RWPE2 (cell line): ENCODE measurements around the gene SIGLEC1.

ENCODE experiments used
- ATAC-seq: fragments of 200-7000 bp; cut with Tn5 transposase; 3 replicates; pipeline ENCODE4 v1.9.1; 2021; ENCODE audit warnings: low read depth
- DNase-seq: peaks from one replicate; pipeline ENCODE4 v3.0.0-alpha.2; 2020; ENCODE audit warnings: low spot score
- H3K27ac ChIP-seq: fragments of 450-650 bp; 2 replicates; pipeline ENCODE4 v1.5.1; 2017; ENCODE audit warnings: mild to moderate bottlenecking; ENCODE audit not compliant: poor library complexity, severe bottlenecking
- H3K27me3 ChIP-seq: fragments of 250-450 bp; sonication (Bioruptor Pico); 2 replicates; pipeline ENCODE4 v1.5.1; 2021; ENCODE audit warnings: mild to moderate bottlenecking, moderate library complexity; ENCODE audit not compliant: insufficient read depth, poor library complexity, severe bottlenecking
- H3K36me3 ChIP-seq: fragments of 250-450 bp; sonication (Bioruptor Pico); 2 replicates; pipeline ENCODE4 v1.5.1; 2020; ENCODE audit warnings: low read depth, mild to moderate bottlenecking, moderate library complexity
- H3K4me1 ChIP-seq: fragments of 250-450 bp; sonication (Bioruptor Pico); 2 replicates; pipeline ENCODE4 v1.5.1; 2021; ENCODE audit warnings: mild to moderate bottlenecking, moderate library complexity; ENCODE audit not compliant: insufficient read depth, poor library complexity, severe bottlenecking
- H3K4me3 ChIP-seq: fragments of 250-450 bp; sonication (Bioruptor Pico); 2 replicates; pipeline ENCODE4 v1.5.1; 2021; ENCODE audit warnings: mild to moderate bottlenecking, moderate library complexity; ENCODE audit not compliant: severe bottlenecking
- H3K9me3 ChIP-seq: fragments of 250-450 bp; sonication (Bioruptor Pico); 2 replicates; pipeline ENCODE4 v1.5.1; 2021; ENCODE audit warnings: mild to moderate bottlenecking, moderate library complexity; ENCODE audit not compliant: severe bottlenecking
- CTCF ChIP-seq: fragments of 450-650 bp; IDR thresholded peaks from one replicate; pipeline ENCODE4 v1.5.1; 2017; ENCODE audit warnings: mild to moderate bottlenecking, moderate library complexity; ENCODE audit not compliant: poor library complexity, severe bottlenecking

SIGLEC1 gene

DNA sequence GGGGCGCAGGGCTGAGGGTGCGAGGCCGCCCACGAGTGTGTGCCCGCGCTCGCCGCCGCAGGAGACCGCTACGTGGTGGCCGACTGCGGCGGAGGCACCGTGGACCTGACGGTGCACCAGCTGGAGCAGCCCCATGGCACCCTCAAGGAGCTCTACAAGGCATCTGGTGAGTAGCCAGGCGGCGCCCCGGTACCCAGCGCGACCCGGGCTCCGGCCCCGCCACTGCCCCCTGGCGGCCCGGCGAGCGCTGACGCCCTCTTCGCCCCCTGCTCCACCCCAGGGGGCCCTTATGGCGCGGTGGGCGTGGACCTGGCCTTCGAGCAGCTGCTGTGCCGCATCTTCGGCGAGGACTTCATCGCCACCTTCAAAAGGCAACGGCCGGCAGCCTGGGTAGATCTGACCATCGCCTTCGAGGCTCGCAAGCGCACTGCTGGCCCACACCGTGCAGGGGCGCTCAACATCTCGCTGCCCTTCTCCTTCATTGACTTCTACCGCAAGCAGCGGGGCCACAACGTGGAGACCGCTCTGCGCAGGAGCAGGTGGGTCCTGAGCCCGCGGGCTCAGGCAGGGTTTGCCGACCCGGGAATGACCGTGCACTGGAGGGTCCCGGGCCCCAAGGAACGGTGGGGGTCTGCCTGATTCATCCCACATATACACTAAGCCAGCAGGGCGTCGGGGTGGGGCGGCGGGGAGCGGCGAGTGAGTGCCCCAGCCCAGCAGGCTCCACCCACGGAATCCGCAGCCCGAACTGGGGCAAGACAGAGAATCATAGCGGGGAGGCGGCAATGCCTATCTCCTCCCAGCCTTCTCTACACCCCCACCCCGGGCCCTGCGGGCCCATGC is 37.5 kb upstream of the SIGLEC1 start:
- DNase-seq, result no peak
- Histone ChIP-seq H3K4me1 (no peaks in the 10 kb centered on the region), H3K9me3 (no peaks in the 10 kb centered on the region), H3K4me3 (peak overlapping the region; percentile 15), H3K36me3 (no peaks in the 10 kb centered on the region), H3K27ac (no peak overlapping the region), H3K27me3 (peaks cover 23% of the 10 kb centered on the region)
- ATAC-seq, result peak; percentile 44
- TF ChIP-seq CTCF, result peak; percentile 92

GRCh38 chr20:3749087-3749688 is 36.8 kb upstream of the SIGLEC1 start:
- ATAC-seq, result no peak
- DNase-seq, result no peak

DNA sequence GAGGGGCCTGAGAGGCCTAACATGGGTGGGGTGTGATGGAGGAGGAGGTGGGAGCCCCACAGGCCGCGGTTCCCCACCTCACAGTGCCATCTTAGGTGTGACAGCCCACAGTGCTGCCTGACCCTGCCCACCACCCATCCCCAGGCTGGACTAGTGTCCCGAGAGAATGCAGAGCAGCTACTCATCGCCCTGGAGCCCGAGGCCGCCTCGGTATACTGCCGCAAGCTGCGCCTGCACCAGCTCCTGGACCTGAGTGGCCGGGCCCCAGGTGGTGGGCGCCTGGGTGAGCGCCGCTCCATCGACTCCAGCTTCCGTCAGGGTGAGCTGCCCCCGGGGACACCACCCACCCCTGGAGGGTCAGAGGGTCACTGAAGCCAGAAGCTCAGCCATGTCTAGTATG is 35.7 kb upstream of the SIGLEC1 start:
- ATAC-seq, result no peak
- no peak for TF ChIP-seq CTCF
- Histone ChIP-seq H3K4me3 (no peak overlapping the region), H3K4me1 (no peaks in the 10 kb centered on the region), H3K9me3 (no peaks in the 10 kb centered on the region), H3K36me3 (no peaks in the 10 kb centered on the region), H3K27me3 (peaks cover 23% of the 10 kb centered on the region), H3K27ac (no peak overlapping the region)
- DNase-seq, result no peak

More at GRCh38 chr20:3749087-3749688, 36.8 kb upstream of the SIGLEC1 start:
- no peaks in the 10 kb centered on the region for H3K9me3 ChIP-seq
- H3K4me3 ChIP-seq, result peak overlapping the region; percentile 15
- no peaks in the 10 kb centered on the region for H3K4me1 ChIP-seq
- no peak overlapping the region for H3K27ac ChIP-seq
- no peaks in the 10 kb centered on the region for H3K36me3 ChIP-seq
- peaks cover 23% of the 10 kb centered on the region for H3K27me3 ChIP-seq
- no peak for TF ChIP-seq CTCF

DNA sequence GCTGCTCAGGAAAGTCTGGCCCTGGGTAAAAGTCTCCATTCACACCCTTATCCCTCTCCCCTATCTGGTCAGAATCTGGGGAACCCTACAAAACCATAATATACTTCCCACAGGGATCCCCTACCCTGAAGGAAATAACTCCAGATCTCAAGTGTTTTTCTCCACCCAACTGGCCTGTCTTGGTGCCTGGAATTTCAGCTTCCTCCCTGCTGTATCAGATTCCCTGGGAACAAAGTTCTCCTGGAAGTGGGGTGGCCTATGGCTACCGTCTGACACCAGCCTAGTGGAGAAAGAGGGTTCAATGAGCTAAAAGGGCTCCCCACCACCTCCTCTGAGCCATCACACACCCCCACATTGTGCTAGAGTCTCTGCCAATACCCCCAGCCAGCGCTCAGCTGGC is 35.1 kb upstream of the SIGLEC1 start:
- no peak for TF ChIP-seq CTCF
- no peak for DNase-seq
- ATAC-seq, result no peak
- Histone ChIP-seq H3K27me3 (peaks cover 23% of the 10 kb centered on the region), H3K4me3 (no peak overlapping the region), H3K4me1 (no peaks in the 10 kb centered on the region), H3K36me3 (no peaks in the 10 kb centered on the region), H3K27ac (no peak overlapping the region), H3K9me3 (no peaks in the 10 kb centered on the region)
